Lower leg skin (tissue), 3 donors: ENCODE data around the gene CMYA5.

Experiments
- POLR2A ChIP-seq, 2 donors: fragments of 450-650 bp; IDR thresholded peaks; one replicate each; pipeline ENCODE4 v1.6.1; 2016 to 2017; ENCODE audit warnings: antibody characterized with exemption in 2 of 2, mild to moderate bottlenecking in 1 of 2, moderate library complexity in 1 of 2
- TF ChIP-seq, protein P1 (sequence below), 3 donors: fragments of 450-650 bp; IDR thresholded peaks; one replicate each; pipeline ENCODE4 v1.5.1; 2016; ENCODE audit warnings: antibody characterized with exemption in 3 of 3, mild to moderate bottlenecking in 3 of 3, moderate library complexity in 2 of 3

DNA sequence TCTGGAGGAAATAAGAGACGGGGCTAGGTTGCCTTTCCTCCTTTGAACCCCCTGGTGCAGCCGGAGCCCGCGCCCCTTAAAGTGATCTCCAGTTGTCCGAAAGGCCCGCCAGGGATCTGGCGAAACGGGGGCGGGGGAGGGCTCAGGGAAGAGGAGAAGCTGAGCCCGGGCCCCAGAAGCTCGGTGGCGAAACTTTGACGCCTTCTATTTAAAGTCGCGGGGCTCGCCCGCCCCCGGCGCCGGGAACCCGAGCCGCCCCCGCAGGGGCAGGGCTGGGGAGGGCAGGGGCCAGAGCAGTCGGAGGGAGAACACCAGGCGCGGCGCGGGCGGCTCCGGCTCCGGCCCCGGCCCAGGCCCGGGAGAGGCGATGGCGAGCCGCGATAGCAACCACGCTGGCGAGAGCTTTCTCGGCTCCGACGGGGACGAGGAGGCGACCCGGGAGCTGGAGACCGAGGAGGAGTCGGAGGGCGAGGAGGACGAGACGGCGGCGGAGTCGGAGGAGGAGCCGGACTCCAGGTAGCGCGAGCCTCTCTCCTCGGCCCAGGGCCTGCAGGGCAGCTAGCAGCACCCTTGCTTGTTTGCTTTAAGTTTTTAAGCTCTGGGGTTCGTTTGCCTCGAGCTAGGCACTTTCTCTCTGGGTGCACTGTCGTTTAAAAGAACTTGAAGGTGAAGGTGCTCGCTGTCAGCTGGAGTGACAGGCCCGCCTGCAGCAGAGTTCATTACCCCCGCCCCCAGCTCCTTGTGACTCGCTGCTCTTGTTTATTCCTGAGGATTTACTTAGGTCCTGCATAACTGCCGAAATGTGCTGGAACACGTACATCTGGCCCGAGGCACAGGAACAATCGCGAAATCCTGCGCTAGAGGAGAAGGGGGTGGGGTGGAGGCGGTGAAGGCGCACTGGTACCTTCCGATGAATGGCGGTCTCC, at the start of gene CMYA5:
- TF ChIP-seq, protein P1, sequence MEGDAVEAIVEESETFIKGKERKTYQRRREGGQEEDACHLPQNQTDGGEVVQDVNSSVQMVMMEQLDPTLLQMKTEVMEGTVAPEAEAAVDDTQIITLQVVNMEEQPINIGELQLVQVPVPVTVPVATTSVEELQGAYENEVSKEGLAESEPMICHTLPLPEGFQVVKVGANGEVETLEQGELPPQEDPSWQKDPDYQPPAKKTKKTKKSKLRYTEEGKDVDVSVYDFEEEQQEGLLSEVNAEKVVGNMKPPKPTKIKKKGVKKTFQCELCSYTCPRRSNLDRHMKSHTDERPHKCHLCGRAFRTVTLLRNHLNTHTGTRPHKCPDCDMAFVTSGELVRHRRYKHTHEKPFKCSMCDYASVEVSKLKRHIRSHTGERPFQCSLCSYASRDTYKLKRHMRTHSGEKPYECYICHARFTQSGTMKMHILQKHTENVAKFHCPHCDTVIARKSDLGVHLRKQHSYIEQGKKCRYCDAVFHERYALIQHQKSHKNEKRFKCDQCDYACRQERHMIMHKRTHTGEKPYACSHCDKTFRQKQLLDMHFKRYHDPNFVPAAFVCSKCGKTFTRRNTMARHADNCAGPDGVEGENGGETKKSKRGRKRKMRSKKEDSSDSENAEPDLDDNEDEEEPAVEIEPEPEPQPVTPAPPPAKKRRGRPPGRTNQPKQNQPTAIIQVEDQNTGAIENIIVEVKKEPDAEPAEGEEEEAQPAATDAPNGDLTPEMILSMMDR (IDR thresholded peaks at IDR 0.05), result no peak
- TF ChIP-seq POLR2A (IDR thresholded peaks at IDR 0.05), result no peak
